ENCODE results near the gene SLC27A2. TPM values are rescaled to one million over a fixed set of nuclear protein-coding genes. Genes with fewer than 3 reads are reported as not detected.

Gene SLC27A2
- total and polyA plus RNA-seq, 4 donors: 80.2 to 504 (median 216) TPM

GRCh38 chr15:50187525-50187924 is 5.5 kb downstream of the SLC27A2 start:
- no peaks in the 10 kb centered on the region for H3K27me3 ChIP-seq (ENCODE audit: control insufficient read depth in 4 of 4, insufficient read depth in 4 of 4, low read length in 3 of 4)
- H3K27ac ChIP-seq (ENCODE audit: low read depth in 1 of 2, low read length in 2 of 2): peak overlapping the region; percentile 27 to 93
- H3K4me1 ChIP-seq (ENCODE audit: control insufficient read depth in 4 of 4, insufficient read depth in 4 of 4, low read length in 3 of 4): peaks cover 11 to 52% (median 40%) of the 10 kb centered on the region in 4 donors
- H3K9me3 ChIP-seq (ENCODE audit: control insufficient read depth in 4 of 4, low read length in 3 of 4): no peaks in the 10 kb centered on the region
- H3K36me3 ChIP-seq (ENCODE audit: control insufficient read depth in 4 of 4, insufficient read depth in 3 of 4, low read depth in 1 of 4, low read length in 3 of 4): peaks cover 0 to 3% (median 0%) of the 10 kb centered on the region in 4 donors
- DNase-seq (ENCODE audit: low spot score): no peak
- H3K9ac ChIP-seq (ENCODE audit: low read depth in 1 of 2, low read length in 2 of 2): no peak overlapping the region
- WGBS: 31% methylated on average over 2 of the region's 2 CpGs
- peak; percentile 31 to 45 for TF ChIP-seq RAD21 (IDR thresholded peaks at IDR 0.05)
- peak; percentile 41 for TF ChIP-seq HNF4G (IDR thresholded peaks at IDR 0.05)
- no peak for TF ChIP-seq GABPA (IDR thresholded peaks at IDR 0.05 in 1 of 2, conservative IDR thresholded peaks at IDR 0.05 in 1 of 2)
- no peak for TF ChIP-seq ZBTB33 (IDR thresholded peaks at IDR 0.05)
- TF ChIP-seq HNF4A (conservative IDR thresholded peaks at IDR 0.05): peak; percentile 75 to 80
- peak; percentile 71 for TF ChIP-seq SP1 (IDR thresholded peaks at IDR 0.05)
- TF ChIP-seq, protein P1, sequence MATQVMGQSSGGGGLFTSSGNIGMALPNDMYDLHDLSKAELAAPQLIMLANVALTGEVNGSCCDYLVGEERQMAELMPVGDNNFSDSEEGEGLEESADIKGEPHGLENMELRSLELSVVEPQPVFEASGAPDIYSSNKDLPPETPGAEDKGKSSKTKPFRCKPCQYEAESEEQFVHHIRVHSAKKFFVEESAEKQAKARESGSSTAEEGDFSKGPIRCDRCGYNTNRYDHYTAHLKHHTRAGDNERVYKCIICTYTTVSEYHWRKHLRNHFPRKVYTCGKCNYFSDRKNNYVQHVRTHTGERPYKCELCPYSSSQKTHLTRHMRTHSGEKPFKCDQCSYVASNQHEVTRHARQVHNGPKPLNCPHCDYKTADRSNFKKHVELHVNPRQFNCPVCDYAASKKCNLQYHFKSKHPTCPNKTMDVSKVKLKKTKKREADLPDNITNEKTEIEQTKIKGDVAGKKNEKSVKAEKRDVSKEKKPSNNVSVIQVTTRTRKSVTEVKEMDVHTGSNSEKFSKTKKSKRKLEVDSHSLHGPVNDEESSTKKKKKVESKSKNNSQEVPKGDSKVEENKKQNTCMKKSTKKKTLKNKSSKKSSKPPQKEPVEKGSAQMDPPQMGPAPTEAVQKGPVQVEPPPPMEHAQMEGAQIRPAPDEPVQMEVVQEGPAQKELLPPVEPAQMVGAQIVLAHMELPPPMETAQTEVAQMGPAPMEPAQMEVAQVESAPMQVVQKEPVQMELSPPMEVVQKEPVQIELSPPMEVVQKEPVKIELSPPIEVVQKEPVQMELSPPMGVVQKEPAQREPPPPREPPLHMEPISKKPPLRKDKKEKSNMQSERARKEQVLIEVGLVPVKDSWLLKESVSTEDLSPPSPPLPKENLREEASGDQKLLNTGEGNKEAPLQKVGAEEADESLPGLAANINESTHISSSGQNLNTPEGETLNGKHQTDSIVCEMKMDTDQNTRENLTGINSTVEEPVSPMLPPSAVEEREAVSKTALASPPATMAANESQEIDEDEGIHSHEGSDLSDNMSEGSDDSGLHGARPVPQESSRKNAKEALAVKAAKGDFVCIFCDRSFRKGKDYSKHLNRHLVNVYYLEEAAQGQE (IDR thresholded peaks at IDR 0.05): peak; percentile 38
- no peak for TF ChIP-seq NR2F2 (IDR thresholded peaks at IDR 0.05)
- no peak for TF ChIP-seq FOXA2 (IDR thresholded peaks at IDR 0.05)
- TF ChIP-seq FOXA1 (IDR thresholded peaks at IDR 0.05): no peak
- TF ChIP-seq, protein P2, sequence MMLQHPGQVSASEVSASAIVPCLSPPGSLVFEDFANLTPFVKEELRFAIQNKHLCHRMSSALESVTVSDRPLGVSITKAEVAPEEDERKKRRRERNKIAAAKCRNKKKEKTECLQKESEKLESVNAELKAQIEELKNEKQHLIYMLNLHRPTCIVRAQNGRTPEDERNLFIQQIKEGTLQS (IDR thresholded peaks at IDR 0.05): no peak
- TF ChIP-seq YY1 (IDR thresholded peaks at IDR 0.05): no peak
- TF ChIP-seq, protein P3, sequence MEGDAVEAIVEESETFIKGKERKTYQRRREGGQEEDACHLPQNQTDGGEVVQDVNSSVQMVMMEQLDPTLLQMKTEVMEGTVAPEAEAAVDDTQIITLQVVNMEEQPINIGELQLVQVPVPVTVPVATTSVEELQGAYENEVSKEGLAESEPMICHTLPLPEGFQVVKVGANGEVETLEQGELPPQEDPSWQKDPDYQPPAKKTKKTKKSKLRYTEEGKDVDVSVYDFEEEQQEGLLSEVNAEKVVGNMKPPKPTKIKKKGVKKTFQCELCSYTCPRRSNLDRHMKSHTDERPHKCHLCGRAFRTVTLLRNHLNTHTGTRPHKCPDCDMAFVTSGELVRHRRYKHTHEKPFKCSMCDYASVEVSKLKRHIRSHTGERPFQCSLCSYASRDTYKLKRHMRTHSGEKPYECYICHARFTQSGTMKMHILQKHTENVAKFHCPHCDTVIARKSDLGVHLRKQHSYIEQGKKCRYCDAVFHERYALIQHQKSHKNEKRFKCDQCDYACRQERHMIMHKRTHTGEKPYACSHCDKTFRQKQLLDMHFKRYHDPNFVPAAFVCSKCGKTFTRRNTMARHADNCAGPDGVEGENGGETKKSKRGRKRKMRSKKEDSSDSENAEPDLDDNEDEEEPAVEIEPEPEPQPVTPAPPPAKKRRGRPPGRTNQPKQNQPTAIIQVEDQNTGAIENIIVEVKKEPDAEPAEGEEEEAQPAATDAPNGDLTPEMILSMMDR (IDR thresholded peaks at IDR 0.05; ENCODE audit: low read depth, low read length, missing input control): no peak
- TF ChIP-seq TAF1 (conservative IDR thresholded peaks at IDR 0.05): no peak
- TF ChIP-seq RXRA (IDR thresholded peaks at IDR 0.05): peak; percentile 90 to 92
- TF ChIP-seq MAX (IDR thresholded peaks at IDR 0.05): peak; percentile 37
- TF ChIP-seq EGR1 (IDR thresholded peaks at IDR 0.05; ENCODE audit: low read depth in 2 of 2): no peak
- peak; percentile 55 to 67 for TF ChIP-seq JUND (IDR thresholded peaks at IDR 0.05)
- H3K4me3 ChIP-seq (ENCODE audit: low read depth in 1 of 3, low read length in 3 of 3): no peak overlapping the region
